Glomerular visceral epithelial cell (primary cell): ENCODE data around the gene CEACAM21.

ENCODE experiments used
- DNase-seq: peaks from one replicate; pipeline ENCODE4 v3.0.0-alpha.2; 2016; ENCODE audit errors: extremely low spot score

Gene CEACAM21

GRCh38 chr19:41619018-41619556, 43.1 kb downstream of the CEACAM21 start:
- DNase-seq, result no peak

- DNase-seq, result no peak
Measured at GRCh38 chr19:41620171-41620570, 44.2 kb downstream of the CEACAM21 start.

DNA sequence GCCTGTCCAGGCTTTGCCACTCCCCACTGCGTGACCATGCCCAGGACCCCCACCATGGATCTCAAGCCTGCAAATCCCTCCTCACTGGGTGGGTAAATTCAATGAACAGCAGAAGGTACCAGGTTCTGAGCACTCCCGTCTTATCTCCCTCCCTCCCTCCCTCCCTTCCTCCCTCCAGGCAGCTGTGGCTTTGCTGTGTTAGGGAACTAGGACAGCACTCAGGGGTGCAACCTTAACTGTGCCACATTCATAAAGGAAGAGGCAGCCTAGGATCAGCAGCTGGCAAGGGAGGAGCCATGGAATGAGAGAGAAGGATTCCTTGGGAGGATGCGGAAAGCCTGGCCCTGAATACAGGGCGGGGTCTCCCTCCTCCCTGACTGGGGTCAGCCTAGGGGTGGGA, 45.3 kb downstream of the CEACAM21 start:
- DNase-seq, result no peak

- no peak for DNase-seq
Measured at GRCh38 chr19:41621654-41622053, 45.7 kb downstream of the CEACAM21 start.

- no peak for DNase-seq
Measured at GRCh38 chr19:41623360-41623759, 47.4 kb downstream of the CEACAM21 start.

- no peak for DNase-seq
Measured at GRCh38 chr19:41624515-41624914, 48.5 kb downstream of the CEACAM21 start.

DNA sequence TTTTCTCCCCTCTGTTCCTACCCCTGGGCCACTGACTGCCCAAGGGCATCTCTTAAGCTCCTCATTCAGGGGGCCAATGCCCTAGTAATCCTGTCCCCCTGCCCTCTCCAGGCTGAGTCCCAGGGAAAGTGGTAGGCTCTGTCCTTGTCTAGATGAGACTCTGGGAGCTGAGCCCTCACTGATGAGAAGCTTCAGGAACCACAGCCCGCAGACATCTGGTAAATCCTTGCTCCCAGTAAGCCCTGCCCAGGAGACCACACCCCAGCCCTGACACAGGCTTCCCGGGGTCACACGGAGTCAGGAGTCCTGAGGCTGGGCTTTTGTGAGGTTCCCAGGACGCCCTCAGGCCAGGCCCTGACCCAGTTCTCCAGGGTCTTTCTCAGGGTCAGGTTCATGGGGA, 49.0 kb downstream of the CEACAM21 start:
- DNase-seq, result no peak

DNA sequence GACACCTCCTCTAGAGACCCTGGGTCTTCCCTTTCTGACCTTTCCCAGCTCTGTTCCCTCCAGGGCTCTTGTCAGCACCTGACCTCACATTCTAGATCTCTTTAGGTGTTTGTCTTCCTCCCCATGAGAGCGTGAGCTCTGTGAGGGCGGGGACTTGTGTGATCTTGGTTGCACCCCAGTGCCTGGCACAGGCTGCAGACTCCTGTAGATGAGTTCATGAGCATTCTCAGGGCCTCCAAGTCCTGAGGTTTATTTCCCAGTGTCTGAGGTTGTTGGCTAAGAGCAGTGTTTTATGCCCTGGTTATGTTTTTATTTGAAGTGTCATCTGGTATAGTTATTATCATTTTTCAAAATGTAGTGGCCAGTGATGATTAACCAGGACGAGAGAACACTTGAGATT, 50.3 kb downstream of the CEACAM21 start:
- no peak for DNase-seq

DNA sequence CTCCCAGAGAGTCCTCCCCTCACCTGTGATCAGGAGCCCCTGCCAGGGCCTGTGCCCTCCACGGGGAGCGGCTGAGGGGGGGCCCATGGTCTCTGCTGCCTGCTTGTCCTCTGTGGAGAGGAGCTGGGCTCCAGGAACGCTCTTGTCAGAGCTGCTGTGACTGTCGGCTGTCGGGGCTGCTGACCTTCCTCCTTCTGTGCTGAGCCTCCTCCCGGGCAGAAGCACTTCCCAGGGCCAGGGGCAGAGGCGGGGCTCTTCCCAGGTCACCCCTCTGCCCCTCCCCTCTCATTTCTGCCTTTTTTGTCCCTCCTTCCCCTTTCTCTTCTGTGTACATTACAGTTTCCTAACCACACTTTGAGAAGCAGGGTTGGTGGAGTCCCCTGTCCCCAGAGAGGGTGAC, 50.9 kb downstream of the CEACAM21 start, which contains the start of gene CEACAM4:
Gene CEACAM4, minus strand, starts transcription at position 198 of the 400 bp plus-strand sequence. Its CDS starts 111 bp downstream, at position 87.
- DNase-seq, result no peak

DNA sequence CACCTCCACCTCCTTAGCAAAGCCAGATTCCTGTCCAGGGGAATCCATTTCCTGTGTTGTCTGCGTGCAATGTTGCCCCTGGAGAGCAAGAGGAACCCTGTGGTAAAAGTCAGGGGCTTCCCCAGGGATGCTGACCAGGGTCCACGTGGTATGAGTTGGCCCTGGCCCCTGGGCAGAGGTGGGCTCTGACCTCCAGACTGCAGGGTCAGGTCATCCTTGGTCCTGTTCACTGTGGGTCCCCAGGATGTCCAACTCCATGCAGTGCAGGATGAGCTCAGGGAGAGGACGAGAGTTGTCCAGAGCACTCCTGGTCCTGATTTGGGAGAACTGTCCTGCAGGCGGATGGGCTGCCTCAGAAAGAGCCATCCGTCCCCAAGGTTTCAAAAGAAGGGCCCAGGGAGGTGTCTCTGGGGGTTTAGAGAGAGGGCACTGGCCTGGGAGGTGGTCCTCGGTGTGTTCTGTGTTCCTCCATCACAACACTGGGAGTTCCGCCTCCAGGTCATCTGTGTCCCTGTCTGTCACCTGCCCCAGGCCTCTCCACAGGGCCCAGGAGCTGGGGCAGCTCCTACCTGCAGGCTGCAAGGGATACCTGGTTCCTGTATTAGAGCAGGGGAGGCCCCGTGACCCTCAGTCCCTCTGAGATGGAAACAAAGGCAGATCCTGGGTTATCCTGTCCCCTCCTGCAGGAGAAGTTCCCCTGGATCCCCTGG, 52.2 kb downstream of the CEACAM21 start:
- no peak for DNase-seq
